Hepatocyte (in vitro differentiated cells): Measurements from ENCODE around the gene CENPC. TPM values are rescaled to one million over a fixed set of nuclear protein-coding genes. Genes with fewer than 3 reads are reported as not detected.
"Not testable (repeated sequence)": the region's sequence is repeated elsewhere in the genome, so short reads cannot be mapped to it uniquely, and the experiment has no call there.

Experiments
- DNase-seq: peaks from one replicate; pipeline ENCODE4 v3.0.0-alpha.2; 2016; ENCODE audit warnings: low spot score
- H2AFZ ChIP-seq: fragments of 200-600 bp; sonication (generic); 2 replicates; pipeline ENCODE4 v1.6.0; 2016; ENCODE audit warnings: antibody characterized with exemption, mild to moderate bottlenecking
- H3K27ac ChIP-seq: fragments of 200-600 bp; sonication (generic); 2 replicates; pipeline ENCODE4 v1.5.1; 2016; ENCODE audit warnings: mild to moderate bottlenecking
- H3K27me3 ChIP-seq: fragments of 200-600 bp; sonication (generic); 2 replicates; pipeline ENCODE4 v1.6.1; 2016
- H3K36me3 ChIP-seq: fragments of 200-600 bp; sonication (generic); replicated peaks from 2 replicates; pipeline ENCODE4 v1.5.1; 2016; ENCODE audit warnings: low read depth; ENCODE audit not compliant: insufficient read depth
- H3K4me1 ChIP-seq: fragments of 200-600 bp; sonication (generic); 2 replicates; pipeline ENCODE4 v1.5.1; 2016; ENCODE audit warnings: mild to moderate bottlenecking, moderate library complexity; ENCODE audit not compliant: insufficient read depth
- H3K4me2 ChIP-seq: fragments of 200-600 bp; sonication (generic); 2 replicates; pipeline ENCODE4 v1.6.0; 2016
- H3K4me3 ChIP-seq: fragments of 200-600 bp; sonication (generic); 2 replicates; pipeline ENCODE4 v1.5.1; 2016; ENCODE audit warnings: mild to moderate bottlenecking
- H3K79me2 ChIP-seq: fragments of 200-600 bp; sonication (generic); 2 replicates; pipeline ENCODE4 v1.6.0; 2017; ENCODE audit warnings: mild to moderate bottlenecking
- H3K9me2 ChIP-seq: fragments of 200-600 bp; sonication (generic); replicated peaks from 2 replicates; pipeline ENCODE4 v1.6.0; 2017; ENCODE audit warnings: mild to moderate bottlenecking; ENCODE audit not compliant: insufficient read depth
- H3K9me3 ChIP-seq: fragments of 200-600 bp; sonication (generic); 2 replicates; pipeline ENCODE4 v1.5.1; 2016; ENCODE audit warnings: low read depth, mild to moderate bottlenecking
- H4K20me1 ChIP-seq: fragments of 200-600 bp; sonication (generic); 2 replicates; pipeline ENCODE4 v1.6.0; 2016; ENCODE audit warnings: mild to moderate bottlenecking; ENCODE audit not compliant: insufficient read depth, poor library complexity, severe bottlenecking
- EZH2 ChIP-seq: fragments of 200-600 bp; sonication (generic); IDR thresholded peaks from 2 replicates; pipeline ENCODE4 v1.6.1; 2016; ENCODE audit warnings: antibody characterized with exemption, mild to moderate bottlenecking, borderline replicate concordance
- EZH2phosphoT487 ChIP-seq: fragments of 200-600 bp; sonication (generic); IDR thresholded peaks from one replicate; pipeline ENCODE4 v1.6.1; 2018; ENCODE audit warnings: antibody characterized with exemption, mild to moderate bottlenecking, low read depth, moderate library complexity; ENCODE audit not compliant: unreplicated experiment, severe bottlenecking
- WGBS: methylation state at CpG from one replicate; pipeline ENCODE4 v1.1.6; 2016; ENCODE audit warnings: low lambda C conversion rate; ENCODE audit errors: missing lambda C conversion rate; 5-methylcytosine and 5-hydroxymethylcytosine counted together
- polyA plus RNA-seq: library from polyadenylated mRNA; unstranded; fragments of >200 nt; fragmentation: Nextera tagmentation; extraction: Ambion mirVana; gene quantifications from 2 replicates; pipeline ENCODE4 v1.2.1, GENCODE V29; 2016
- total RNA-seq: library from RNA; depleted of rRNA; stranded (reverse); fragments of >200 nt; gene quantifications from 2 replicates; pipeline ENCODE4 v1.2.3, GENCODE V29; 2014
- TF ChIP-seq, protein P1 (sequence below): fragments of 200-600 bp; sonication (generic); IDR thresholded peaks from 2 replicates; pipeline ENCODE4 v1.5.1; 2016; ENCODE audit warnings: antibody characterized with exemption, mild to moderate bottlenecking; ENCODE audit not compliant: poor library complexity

CENPC gene
- total and polyA plus RNA-seq, 2 experiments from 2014 or later, result 11.2 to 20.8 TPM

DNA sequence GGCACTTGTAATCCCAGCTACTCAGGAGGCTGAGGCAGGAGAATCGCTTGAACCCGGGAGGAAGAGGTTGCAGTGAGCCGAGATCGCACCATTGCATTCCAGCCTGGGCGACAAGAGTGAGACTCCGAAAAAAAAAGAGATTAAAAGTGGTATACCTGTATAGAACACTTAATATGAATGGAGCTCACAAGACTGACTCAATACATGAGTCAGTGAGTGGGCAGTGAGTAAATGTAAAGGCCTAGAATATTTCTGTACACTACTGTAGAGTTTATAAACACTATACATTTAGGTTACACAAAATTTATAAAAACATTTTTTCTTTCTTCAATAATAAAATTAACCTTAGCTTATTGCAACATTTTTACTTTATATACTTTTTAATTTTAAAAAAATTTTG, 93.8 kb downstream of the CENPC start:
- TF ChIP-seq, protein P1, sequence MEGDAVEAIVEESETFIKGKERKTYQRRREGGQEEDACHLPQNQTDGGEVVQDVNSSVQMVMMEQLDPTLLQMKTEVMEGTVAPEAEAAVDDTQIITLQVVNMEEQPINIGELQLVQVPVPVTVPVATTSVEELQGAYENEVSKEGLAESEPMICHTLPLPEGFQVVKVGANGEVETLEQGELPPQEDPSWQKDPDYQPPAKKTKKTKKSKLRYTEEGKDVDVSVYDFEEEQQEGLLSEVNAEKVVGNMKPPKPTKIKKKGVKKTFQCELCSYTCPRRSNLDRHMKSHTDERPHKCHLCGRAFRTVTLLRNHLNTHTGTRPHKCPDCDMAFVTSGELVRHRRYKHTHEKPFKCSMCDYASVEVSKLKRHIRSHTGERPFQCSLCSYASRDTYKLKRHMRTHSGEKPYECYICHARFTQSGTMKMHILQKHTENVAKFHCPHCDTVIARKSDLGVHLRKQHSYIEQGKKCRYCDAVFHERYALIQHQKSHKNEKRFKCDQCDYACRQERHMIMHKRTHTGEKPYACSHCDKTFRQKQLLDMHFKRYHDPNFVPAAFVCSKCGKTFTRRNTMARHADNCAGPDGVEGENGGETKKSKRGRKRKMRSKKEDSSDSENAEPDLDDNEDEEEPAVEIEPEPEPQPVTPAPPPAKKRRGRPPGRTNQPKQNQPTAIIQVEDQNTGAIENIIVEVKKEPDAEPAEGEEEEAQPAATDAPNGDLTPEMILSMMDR, result no peak
- TF ChIP-seq EZH2phosphoT487 (no peak), EZH2 (no peak)
- Histone ChIP-seq H2AFZ (no peak overlapping the region), H3K4me3 (no peak overlapping the region), H3K27ac (no peak overlapping the region), H3K4me2 (no peak overlapping the region), H3K36me3 (no peaks in the 10 kb centered on the region), H3K4me1 (peaks cover 6% of the 10 kb centered on the region), H3K9me3 (peaks cover 6% of the 10 kb centered on the region), H4K20me1 (no peaks in the 10 kb centered on the region), H3K9me2 (no peaks in the 10 kb centered on the region), H3K79me2 (no peaks in the 10 kb centered on the region), H3K27me3 (no peaks in the 10 kb centered on the region)
- no peak for DNase-seq
- WGBS, result 98% methylated on average over 6 of the region's 6 CpGs

DNA sequence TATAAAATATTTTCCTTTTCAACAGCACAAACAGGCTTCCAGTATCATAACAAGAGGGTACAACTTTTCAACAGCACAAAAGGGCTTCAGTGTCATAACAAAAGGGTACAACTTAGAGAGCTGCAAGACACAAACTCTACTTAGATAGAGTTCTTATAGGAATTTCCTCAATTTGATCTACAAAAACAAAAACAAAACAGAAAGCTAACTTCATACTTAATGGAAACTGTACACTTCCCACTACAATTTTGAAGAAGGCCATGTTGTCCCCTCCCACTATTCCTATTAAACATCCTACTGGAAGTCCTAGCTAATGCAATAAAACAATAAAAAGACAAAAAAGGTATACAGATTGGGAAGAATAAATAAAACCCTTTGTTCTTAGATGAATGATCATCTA, 96.7 kb downstream of the CENPC start:
- peaks cover 6% of the 10 kb centered on the region for H3K9me3 ChIP-seq
- no peak overlapping the region for H2AFZ ChIP-seq
- peaks cover 6% of the 10 kb centered on the region for H3K4me1 ChIP-seq

DNA sequence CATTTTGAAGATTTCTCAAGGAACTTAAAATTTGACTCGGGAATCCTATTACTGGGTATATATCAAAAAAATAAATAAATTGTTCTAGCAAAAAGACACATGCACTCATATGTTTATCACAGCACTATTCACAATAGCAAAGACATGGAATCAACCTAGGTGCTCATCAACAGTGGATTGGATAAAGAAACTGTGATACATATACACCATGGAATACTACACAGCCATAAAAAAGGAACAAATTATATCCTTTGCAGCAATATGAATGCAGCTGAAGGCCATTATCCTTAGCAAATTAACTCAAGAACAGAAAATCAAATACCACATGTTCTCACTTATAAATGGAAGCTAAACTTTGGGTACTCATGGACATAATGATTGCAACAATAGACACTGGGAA, 97.4 kb downstream of the CENPC start:
- DNase-seq, result no peak
- 100% methylated on average over 1 of the region's 1 CpG for WGBS
- Histone ChIP-seq H3K9me3 (peaks cover 6% of the 10 kb centered on the region), H3K4me2 (no peak overlapping the region), H3K36me3 (no peaks in the 10 kb centered on the region), H3K9me2 (no peaks in the 10 kb centered on the region), H4K20me1 (no peaks in the 10 kb centered on the region), H3K4me3 (no peak overlapping the region), H3K27ac (no peak overlapping the region), H2AFZ (no peak overlapping the region), H3K4me1 (peaks cover 6% of the 10 kb centered on the region), H3K27me3 (no peaks in the 10 kb centered on the region), H3K79me2 (no peaks in the 10 kb centered on the region)
- TF ChIP-seq, protein P1, result no peak
- TF ChIP-seq EZH2 (no peak), EZH2phosphoT487 (no peak)

More for the DNA sequence above, 96.7 kb downstream of the CENPC start:
- Histone ChIP-seq H3K4me3 (no peak overlapping the region), H3K79me2 (no peaks in the 10 kb centered on the region), H3K27ac (no peak overlapping the region), H3K4me2 (no peak overlapping the region), H3K27me3 (no peaks in the 10 kb centered on the region), H3K36me3 (no peaks in the 10 kb centered on the region), H3K9me2 (no peaks in the 10 kb centered on the region), H4K20me1 (no peaks in the 10 kb centered on the region)
- no peak for DNase-seq
- TF ChIP-seq, protein P1, result no peak
- TF ChIP-seq EZH2phosphoT487 (no peak), EZH2 (no peak)

DNA sequence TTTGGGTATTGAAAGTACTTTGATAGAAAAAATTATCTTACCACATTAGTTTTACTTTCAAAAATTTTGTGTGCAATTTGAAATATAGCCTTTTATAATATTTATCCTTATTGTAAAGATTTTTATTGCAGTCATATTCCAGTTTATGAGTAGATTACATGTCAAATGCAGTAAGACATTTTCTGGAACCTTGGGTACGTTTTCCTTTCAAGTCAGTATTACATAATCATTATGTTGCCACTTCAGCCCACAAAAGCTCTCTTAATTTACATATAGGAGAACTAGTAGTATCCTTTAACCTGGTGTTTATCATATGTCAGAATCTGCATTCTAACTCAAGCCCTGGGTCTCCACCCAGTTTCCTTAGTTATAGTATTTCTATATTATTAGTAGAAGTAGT, 98.5 kb downstream of the CENPC start:
- H3K9me3 ChIP-seq, result peaks cover 6% of the 10 kb centered on the region
- no peaks in the 10 kb centered on the region for H3K36me3 ChIP-seq
- H3K4me1 ChIP-seq, result no peaks in the 10 kb centered on the region
- no peaks in the 10 kb centered on the region for H3K9me2 ChIP-seq
- no peak for DNase-seq
- no peak overlapping the region for H2AFZ ChIP-seq
- H4K20me1 ChIP-seq, result no peaks in the 10 kb centered on the region
- no peak overlapping the region for H3K27ac ChIP-seq
- 88% methylated on average over 1 of the region's 1 CpG for WGBS
- no peak overlapping the region for H3K4me2 ChIP-seq
- TF ChIP-seq EZH2phosphoT487, result no peak
- no peak for TF ChIP-seq EZH2
- TF ChIP-seq, protein P1, result no peak
- H3K27me3 ChIP-seq, result no peaks in the 10 kb centered on the region
- H3K79me2 ChIP-seq, result no peaks in the 10 kb centered on the region
- H3K4me3 ChIP-seq, result no peak overlapping the region

DNA sequence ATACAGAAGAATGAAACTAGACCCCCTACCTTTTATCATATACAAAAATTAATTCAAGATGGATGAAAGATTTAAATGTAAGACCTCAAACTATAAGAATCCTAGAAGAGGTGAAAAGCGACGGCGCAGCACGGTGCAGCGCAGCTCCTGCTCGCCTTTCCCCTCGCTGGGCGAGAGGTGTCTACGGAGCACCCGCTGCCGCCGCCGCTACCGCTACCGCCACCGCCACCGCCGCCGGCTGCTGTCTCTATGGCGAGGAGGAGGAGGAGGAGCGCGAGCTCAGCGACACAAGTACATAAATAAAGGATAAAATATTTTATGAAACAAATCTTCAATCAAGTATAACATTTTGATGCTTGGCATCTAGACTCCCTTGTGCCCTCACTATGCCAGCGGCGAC, 99.4 kb downstream of the CENPC start:
- not testable (repeated sequence) for H3K4me2 ChIP-seq, H3K9me2 ChIP-seq
- WGBS, result 90% methylated on average over 25 of the region's 25 CpGs

More for the DNA sequence above, 99.4 kb downstream of the CENPC start:
- H3K27ac ChIP-seq, H3K79me2 ChIP-seq, DNase-seq, H3K4me1 ChIP-seq, H3K9me3 ChIP-seq, H3K4me3 ChIP-seq, H4K20me1 ChIP-seq, H3K36me3 ChIP-seq, H3K27me3 ChIP-seq, H2AFZ ChIP-seq: not testable (repeated sequence)
